Osteocyte (in vitro differentiated cells): Measurements from ENCODE around the gene SUPT5H. TPM values are rescaled to one million over a fixed set of nuclear protein-coding genes. Genes with fewer than 3 reads are reported as not detected.
A peak's percentile ranks its signal among the peaks of the same experiment; 100 is the strongest.

Experiments used
- DNase-seq: peaks from one replicate; pipeline ENCODE4 v3.0.0; 2021; ENCODE audit warnings: mixed read lengths; ENCODE audit not compliant: unreplicated experiment; ENCODE audit errors: extremely low spot score
- H3K27ac Mint-ChIP-seq: one replicate; pipeline ENCODE4 v1.8.0; 2021; ENCODE audit warnings: mild to moderate bottlenecking, mixed read lengths; ENCODE audit not compliant: unreplicated experiment
- H3K27me3 Mint-ChIP-seq: one replicate; pipeline ENCODE4 v1.8.0; 2021; ENCODE audit warnings: mixed read lengths; ENCODE audit not compliant: unreplicated experiment
- H3K36me3 Mint-ChIP-seq: one replicate; pipeline ENCODE4 v1.8.0; 2021; ENCODE audit warnings: mixed read lengths; ENCODE audit not compliant: unreplicated experiment
- H3K4me1 Mint-ChIP-seq: one replicate; pipeline ENCODE4 v1.8.0; 2021; ENCODE audit warnings: mixed read lengths; ENCODE audit not compliant: unreplicated experiment
- H3K4me3 Mint-ChIP-seq: one replicate; pipeline ENCODE4 v1.8.0; 2021; ENCODE audit warnings: mild to moderate bottlenecking, moderate library complexity, mixed read lengths; ENCODE audit not compliant: unreplicated experiment
- H3K9me3 Mint-ChIP-seq: one replicate; pipeline ENCODE4 v1.8.0; 2021; ENCODE audit warnings: mixed read lengths; ENCODE audit not compliant: unreplicated experiment
- CTCF ChIP-seq: fragments of 200-600 bp; sonication (generic); IDR thresholded peaks from 2 replicates; pipeline ENCODE4 v1.5.0; 2021; ENCODE audit warnings: antibody characterized with exemption, mild to moderate bottlenecking, moderate library complexity
- total RNA-seq: library from RNA; stranded (reverse); gene quantifications from 2 replicates; pipeline ENCODE4 v1.2.1, GENCODE V29; 2021

SUPT5H gene
- total RNA-seq, 1 donor from 2014 or later, result 130 TPM

GRCh38 chr19:39492788-39493187, 47.4 kb downstream of the SUPT5H start:
- DNase-seq, result no peak
- TF ChIP-seq CTCF, result no peak

GRCh38 chr19:39494661-39495060, 49.3 kb downstream of the SUPT5H start:
- Mint-ChIP-seq H3K9me3 (no peaks in the 10 kb centered on the region), H3K27ac (no peak overlapping the region), H3K36me3 (peaks cover 5% of the 10 kb centered on the region), H3K27me3 (peaks cover 21% of the 10 kb centered on the region), H3K4me1 (peaks cover 17% of the 10 kb centered on the region), H3K4me3 (no peak overlapping the region)
- DNase-seq, result no peak
- no peak for TF ChIP-seq CTCF

More at GRCh38 chr19:39492788-39493187, 47.4 kb downstream of the SUPT5H start:
- no peak overlapping the region for H3K4me3 Mint-ChIP-seq
- peaks cover 3% of the 10 kb centered on the region for H3K4me1 Mint-ChIP-seq
- no peak overlapping the region for H3K27ac Mint-ChIP-seq
- no peaks in the 10 kb centered on the region for H3K9me3 Mint-ChIP-seq
- peaks cover 17% of the 10 kb centered on the region for H3K36me3 Mint-ChIP-seq
- peaks cover 9% of the 10 kb centered on the region for H3K27me3 Mint-ChIP-seq

- Mint-ChIP-seq H3K4me3 (no peak overlapping the region), H3K36me3 (no peaks in the 10 kb centered on the region), H3K4me1 (peaks cover 18% of the 10 kb centered on the region), H3K27me3 (peaks cover 31% of the 10 kb centered on the region), H3K27ac (no peak overlapping the region), H3K9me3 (no peaks in the 10 kb centered on the region)
- no peak for DNase-seq
- no peak for TF ChIP-seq CTCF
Observed at GRCh38 chr19:39496063-39496462, 50.7 kb downstream of the SUPT5H start.

GRCh38 chr19:39497701-39497995, 52.3 kb downstream of the SUPT5H start:
- H3K9me3 Mint-ChIP-seq, result no peaks in the 10 kb centered on the region
- no peaks in the 10 kb centered on the region for H3K36me3 Mint-ChIP-seq
- peak overlapping the region; percentile 66 for H3K4me3 Mint-ChIP-seq
- no peak for TF ChIP-seq CTCF
- peaks cover 31% of the 10 kb centered on the region for H3K27me3 Mint-ChIP-seq
- no peak overlapping the region for H3K27ac Mint-ChIP-seq
- H3K4me1 Mint-ChIP-seq, result peaks cover 18% of the 10 kb centered on the region
- no peak for DNase-seq

GRCh38 chr19:39497996-39498797, 52.8 kb downstream of the SUPT5H start:
- Mint-ChIP-seq H3K4me1 (peaks cover 21% of the 10 kb centered on the region), H3K4me3 (peak overlapping the region; percentile 66), H3K27me3 (peaks cover 33% of the 10 kb centered on the region), H3K9me3 (no peaks in the 10 kb centered on the region), H3K27ac (no peak overlapping the region), H3K36me3 (no peaks in the 10 kb centered on the region)
- TF ChIP-seq CTCF, result peak; percentile 58
- no peak for DNase-seq
